ENCODE results near the gene FOXL3.
"Not testable (repeated sequence)": the region's sequence is repeated elsewhere in the genome, so short reads cannot be mapped to it uniquely, and the experiment has no call there.

FOXL3 gene

DNA sequence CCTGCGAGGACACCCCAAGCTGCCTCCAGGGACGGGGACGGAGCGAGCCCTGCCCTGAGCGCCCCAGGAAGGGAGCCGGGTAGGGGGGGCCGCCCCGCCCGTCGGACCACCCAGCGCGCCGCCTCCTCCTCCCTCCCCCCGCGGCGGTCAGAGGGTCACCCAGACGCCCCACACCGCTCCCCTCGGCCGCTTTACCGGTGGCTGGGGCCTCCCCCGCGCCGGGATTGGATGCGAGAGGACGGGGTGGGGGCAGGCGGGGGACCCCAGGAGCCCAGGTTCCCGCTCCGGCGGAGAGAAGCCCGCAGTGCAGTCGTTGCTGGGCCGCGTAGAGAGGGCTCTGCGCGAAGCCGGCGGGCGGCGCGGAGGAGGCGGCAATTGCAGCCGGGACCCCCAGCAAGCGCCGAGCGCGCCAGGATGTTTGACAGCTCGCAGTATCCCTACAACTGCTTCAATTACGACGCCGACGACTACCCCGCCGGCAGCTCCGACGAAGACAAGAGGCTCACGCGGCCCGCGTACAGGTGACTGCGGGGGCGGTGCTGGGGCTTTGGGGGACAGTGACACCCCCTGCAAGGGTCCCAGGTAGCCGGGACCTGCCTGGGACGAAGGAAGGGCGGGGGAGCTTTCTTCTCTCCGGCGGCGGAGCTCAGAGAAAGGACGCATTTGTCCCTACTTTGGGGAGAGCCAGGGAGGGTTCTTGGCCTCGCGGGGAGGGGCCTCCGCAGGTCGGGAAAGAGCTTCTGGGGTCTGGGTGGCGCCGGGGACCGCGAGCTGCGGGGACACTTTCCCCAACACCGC is at the start of gene FOXL3:
FOXL3 (plus strand) TSS at position 415 of the 798 bp plus-strand sequence; CDS start at position 415, 0 bp downstream.
- no peak for DNase-seq

DNA sequence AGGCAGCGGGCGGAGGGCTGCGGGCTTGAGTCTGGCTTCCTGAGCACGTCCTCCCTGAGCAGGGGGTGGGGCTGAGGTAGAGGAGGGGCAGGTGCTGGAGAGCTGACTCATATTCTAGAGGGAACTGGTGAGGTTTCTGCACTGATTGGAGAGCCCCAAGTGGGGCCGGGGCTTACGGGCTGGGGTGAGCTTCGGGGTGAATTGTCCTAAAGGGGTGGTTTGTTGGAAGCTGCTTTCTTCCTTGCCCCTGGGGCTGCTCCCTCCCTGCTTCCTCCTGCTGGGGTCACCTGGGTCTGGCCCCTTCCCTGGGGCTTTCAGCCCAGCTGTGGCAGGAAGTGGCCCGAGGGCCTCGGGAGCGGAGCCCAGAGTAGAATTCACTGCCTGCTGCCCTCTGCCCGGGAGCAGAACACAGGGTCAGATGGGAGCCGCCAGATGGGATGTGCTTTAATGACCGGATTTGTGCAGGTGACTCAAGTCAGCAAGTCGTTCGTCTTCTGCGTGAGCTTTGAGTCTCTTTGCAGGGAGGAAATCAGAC is 49.0 kb upstream of the FOXL3 start:
- DNase-seq, result no peak

DNA sequence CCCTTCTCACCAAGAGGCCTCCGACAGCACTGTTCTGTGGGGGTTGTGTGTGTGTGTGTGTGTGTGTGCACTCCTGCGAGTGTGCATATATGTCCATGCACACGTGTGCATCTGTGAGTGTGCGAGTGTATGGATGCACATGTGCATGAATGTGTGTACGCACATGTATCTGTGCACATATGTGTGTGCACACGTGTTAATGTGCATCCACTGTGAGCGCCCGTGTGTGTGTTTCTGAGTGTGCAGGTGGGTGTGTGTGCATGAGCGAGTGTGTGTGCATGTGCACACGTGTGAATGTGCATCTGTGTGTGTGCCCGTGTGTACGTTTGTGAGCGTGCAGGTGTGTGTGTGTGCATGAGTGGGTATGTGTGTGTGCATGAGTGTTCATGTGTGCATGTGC is 48.5 kb upstream of the FOXL3 start:
- no peak for DNase-seq

DNA sequence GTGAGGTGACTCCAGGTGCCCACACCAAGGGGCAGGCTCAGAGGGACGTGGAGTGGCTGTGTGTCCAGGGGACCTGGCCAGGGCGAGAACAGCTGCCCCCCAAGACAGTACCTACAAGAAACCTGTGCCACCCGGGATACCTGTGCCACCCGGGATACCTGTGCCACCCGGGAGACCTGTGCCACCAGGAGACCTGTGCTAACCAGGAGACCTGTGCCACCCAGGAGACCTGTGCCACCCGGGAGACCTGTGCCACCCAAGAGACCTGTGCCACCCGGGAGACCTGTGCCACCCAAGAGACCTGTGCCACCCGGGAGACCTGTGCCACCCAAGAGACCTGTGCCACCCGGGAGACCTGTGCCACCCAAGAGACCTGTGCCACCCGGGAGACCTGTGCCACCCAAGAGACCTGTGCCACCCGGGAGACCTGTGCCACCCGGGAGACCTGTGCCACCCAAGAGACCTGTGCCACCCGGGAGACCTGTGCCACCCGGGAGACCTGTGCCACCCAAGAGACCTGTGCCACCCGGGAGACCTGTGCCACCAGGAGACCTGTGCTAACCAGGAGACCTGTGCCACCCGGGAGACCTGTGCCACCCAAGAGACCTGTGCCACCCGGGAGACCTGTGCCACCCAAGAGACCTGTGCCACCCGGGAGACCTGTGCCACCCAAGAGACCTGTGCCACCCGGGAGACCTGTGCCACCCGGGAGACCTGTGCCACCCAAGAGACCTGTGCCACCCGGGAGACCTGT is 47.0 kb upstream of the FOXL3 start:
- DNase-seq, result not testable (repeated sequence)

DNA sequence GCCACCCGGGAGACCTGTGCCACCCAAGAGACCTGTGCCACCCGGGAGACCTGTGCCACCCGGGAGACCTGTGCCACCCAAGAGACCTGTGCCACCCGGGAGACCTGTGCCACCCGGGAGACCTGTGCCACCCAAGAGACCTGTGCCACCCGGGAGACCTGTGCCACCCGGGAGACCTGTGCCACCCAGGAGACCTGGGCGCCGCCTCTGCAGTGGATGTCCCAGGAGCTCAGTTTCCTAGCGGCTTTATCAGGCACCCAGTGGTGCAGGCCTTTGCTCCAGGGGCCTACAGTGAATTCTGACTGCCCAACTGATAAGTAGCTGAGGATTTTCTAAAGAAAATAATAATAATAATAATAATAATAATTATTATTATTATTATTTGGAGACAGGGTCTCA is 46.4 kb upstream of the FOXL3 start:
- not testable (repeated sequence) for DNase-seq

DNA sequence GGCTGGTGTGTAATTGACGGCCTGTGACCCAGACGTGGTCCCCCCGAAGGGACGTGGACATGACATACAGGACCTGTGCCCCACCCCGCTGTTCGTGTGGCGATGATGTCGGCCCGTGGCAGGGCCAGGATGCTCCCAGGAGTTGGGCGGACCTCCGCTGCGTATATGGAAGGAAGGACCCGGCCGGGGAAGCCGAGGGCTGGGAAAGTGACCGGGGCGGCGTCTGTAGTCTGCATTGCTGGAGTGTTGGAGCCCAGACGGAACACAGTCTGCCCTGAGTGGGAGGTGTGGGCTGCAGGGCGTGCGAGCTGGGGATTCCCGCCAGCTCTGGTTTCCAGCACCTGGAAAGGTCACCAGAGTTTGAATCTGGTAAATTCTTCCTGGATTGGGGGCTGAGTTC is 45.0 kb upstream of the FOXL3 start:
- DNase-seq, result no peak

DNA sequence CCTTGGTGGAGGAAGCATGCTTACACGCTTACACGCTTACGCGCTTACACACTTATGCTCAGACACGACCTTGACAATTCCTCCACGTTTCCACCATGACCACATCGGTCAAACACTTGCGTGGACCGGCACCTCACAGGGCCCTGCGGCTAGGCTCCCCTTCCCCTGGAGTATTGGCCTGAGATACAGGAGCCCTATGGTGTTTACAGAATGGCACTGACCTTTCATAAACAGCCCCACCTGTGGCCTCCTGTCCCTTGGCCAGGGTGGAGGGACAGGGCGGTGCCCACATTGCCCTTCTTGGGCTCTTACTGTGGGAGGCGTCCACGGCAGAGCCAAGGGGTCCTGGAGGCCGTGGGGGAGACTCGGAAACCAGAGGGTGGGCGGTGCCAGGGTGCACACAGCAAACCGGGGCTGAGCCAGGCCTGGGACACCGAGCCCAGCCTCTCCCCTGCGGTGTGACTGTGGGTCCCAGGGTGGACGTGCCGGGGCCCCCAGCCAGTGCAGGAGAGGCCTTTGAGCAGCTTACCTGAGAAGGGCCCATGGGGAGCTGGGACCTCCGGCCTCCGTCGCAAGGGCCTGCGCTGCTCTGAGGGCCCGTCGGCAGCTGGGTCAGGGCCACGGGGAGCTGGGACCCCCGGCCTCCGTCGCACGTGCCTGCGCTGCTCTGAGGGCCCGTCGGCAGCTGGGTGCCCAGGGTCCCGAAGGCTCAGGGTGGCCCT is 44.2 kb upstream of the FOXL3 start:
- DNase-seq, result no peak

DNA sequence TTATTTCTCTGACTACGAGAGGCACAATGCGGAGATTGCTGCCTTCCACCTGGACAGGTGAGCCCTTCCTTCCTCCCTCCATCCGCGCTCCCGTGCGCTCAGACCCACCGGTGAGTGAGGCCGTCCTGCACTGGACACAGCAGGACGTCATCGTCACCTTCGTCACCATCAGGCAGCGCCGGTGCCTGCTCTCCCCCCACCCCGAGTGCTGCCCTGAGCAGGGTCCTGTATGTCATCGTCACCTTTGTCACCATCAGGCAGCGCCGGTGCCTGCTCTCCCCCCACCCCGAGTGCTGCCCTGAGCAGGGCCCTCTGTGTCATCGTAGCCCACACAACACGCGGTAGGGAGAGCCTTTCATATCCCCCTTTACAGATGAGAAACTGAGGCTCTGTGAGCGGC is 43.5 kb upstream of the FOXL3 start:
- no peak for DNase-seq

DNA sequence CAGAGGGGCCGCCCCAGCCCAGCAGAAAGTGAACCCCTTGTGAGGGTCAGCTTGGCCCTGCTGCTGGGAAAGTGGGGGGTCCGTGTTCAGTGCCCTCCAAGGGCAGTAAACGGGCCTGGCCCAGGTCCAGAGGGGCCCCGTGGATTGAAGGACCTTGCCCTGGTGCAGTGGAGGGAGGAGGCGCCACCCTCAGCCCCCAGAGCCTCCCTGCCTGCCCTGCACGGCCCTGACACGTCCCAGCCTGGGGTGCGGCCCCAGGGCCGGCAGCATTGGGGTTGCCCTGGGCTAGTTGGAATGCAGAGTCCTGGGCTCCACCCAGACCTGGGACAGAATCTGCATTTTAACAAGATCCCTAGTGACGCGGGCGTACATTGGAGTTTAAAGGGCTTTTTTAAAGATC is 42.8 kb upstream of the FOXL3 start:
- no peak for DNase-seq

DNA sequence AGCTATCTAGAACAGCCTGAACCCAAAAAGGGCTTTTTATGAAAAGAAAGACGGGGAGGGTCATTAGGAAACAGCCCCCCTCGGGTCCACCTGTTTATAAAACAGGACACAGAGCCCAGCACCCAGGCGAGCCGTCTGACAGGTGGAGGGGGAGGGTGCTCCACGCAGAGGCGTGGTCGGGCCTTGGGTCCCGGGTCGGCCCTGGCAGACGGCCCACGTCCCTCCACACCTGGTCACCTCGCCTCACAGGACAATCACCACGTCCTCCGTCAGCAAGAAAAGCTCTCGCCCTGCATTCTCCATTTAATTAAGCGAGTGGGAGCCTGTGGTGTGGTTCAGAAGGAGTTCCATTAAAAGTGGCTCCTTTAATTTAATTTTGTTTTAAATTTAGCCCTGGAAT is 42.3 kb upstream of the FOXL3 start:
- no peak for DNase-seq

DNA sequence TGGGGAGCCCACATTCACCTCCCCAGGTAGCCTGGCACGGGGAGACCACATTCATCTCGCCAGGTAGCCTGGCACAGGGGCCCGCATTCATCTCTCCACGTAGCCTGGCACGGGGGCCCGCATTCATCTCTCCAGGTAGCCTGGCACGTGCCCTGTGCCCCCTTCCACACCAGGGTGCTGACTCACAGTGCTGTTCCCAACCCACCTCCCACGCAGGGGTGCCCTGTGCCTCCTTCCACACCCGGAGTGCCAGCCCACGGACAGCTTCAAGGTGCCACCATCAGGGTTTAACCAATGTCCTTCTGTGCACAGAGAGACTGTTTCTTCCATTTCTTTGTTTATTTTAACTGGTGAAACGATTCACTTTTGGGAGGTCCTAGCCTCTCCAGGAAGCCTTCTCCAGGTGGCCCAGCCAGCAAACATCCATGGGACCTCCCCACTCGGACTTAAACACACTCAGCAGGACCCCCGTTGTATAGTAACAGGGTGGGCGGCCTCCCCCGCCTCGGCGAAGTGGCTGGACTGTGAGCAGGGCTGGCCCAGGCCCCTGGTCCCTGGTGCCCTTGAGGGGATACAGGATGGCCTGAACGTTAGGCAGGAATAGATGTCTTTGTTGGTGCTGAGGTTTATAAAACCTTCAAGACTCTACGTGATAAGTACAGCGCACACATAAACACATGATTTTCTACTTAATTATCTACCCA is 41.1 kb upstream of the FOXL3 start:
- no peak for DNase-seq

DNA sequence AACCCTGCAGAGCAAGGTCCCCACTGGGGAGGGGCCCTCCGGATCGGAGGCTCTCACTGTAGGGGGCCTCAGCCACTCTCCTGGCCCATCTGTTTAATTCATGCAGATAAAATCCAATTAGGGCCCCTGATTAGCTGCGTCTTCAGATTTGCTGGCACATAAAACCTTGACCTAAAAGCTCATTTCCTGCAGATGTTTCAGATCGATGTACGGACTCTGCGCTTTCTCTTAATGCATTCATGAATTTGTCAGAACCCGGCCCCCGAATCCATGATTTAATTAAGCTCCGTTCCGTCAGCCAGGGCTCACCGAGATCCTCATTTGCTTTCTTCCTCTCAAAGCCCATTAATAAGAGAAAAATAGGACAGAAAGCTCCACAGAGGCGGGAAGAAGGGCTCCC is 40.0 kb upstream of the FOXL3 start:
- DNase-seq, result no peak

DNA sequence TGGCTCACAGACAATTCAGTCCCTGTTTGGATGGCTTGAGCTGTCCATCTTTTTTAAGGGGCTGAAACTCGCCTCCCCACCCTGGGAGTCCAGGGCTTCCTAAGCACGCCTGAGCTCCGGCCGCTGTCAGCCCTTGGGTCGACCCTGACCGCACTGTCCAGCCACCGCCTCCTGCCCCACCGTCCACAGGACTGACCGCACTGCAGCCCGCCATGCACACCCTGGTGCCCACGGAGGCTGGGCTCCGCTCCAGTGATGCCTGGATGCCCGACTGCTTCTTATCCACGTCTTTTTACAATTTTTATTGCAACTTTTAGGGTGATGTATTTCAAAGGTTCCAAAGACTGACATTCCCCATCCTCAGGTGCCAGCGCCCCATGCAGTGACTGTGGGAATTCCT is 39.4 kb upstream of the FOXL3 start:
- no peak for DNase-seq

DNA sequence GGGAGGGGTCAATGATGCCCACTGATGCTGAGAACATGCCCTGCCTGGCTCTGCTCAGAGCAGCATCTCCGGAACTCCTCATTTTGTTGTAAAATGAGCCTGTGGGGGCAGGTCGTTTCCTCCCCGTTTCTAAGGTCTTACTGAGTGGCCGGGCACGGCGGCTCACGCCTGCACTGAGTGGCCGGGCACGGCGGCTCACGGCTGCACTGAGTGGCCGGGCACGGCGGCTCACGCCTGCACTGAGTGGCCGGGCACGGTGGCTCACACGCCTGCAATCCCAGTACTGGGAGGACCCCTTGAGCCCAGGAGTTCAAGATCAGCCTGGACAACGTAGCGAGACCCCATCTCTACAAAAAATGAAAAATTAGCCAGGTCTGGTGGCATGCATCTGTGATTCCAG is 39.0 kb upstream of the FOXL3 start:
- DNase-seq, result no peak

DNA sequence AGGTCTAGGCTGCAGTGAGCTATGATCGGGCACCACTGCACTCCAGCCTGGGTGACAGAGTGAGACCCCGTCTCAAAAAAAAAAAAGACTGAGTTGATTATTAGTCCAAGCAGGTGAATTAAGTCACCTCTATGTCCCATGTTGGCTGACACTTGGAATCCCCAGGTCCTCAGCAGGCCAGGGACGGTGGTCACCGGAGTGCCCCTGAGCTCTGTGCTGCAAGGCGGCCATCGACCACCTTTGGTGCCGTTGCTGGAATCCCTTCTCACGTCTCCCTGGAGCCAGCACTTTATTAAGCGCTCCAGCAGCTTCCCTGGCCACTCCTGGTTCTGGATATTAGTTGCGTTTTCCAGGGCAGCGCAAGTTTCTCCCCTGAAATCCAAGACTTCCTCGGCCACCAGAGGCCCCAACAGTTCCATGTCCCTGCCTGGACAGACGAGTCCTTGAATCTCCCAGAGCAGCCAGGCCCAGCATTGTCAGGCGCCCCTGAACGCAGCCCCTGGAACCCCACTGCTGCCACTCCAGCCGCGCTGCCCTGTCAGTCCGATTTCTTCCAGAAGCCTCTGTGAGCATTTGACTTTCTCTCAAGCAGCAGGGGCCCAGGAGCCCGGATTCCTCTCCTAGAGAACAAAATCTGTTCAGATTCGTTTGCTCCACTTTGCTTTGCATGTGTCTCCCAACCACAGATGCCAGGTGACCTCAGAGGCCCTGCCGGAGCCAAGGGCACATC is 38.4 kb upstream of the FOXL3 start:
- DNase-seq, result no peak

DNA sequence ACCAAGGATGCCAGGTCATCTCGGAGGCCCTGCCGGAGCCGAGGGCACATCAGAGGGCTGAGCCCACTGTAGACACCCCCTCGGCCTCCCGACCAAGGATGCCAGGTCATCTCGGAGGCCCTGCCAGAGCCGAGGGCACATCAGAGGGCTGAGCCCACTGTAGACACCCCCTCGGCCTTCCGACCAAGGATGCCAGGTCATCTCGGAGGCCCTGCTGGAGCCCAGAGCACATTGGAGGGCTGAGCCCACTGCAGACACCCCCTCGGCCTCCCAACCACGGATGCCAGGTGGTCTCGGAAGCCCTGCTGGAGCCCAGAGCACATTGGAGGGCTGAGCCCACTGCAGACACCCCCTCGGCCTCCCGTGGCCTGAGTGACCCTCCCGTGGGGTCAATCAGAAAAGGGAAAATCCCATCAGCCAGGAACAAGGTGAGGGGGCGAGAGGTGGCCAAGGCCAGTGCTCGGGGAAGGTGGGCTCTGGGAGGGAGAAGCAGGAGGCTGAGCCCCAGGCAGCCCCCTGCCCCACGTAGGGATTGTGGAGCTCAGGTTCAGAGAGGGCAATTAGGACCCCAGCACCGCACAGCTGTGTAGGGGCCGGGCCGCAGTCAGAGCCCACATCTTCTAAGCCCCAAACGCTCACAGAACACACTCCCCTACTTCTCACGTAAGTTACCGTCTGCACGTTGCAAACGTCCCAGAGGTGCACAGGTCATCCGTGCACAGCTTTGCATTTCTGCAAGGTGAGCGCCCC is 37.6 kb upstream of the FOXL3 start:
- no peak for DNase-seq

DNA sequence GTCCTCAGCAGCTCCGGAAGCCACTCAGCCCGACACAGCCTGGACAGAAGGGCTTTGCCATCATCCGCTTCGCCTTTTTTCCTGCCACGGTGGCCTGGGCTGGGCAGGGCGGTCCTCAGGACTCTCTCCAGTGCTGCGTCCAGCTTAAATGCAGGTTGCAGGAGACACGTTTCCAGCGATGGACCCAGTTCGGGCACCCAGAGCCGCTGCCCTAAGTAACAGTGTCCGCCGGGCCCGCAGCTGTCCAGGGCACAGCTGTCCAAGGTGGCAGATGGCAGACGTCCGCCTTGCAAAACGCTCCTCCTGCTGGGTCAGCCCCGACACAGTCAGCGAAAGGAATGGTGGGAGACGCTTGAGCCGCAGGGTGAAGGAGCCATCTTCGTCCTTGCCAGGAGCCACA is 37.0 kb upstream of the FOXL3 start:
- DNase-seq, result no peak

DNA sequence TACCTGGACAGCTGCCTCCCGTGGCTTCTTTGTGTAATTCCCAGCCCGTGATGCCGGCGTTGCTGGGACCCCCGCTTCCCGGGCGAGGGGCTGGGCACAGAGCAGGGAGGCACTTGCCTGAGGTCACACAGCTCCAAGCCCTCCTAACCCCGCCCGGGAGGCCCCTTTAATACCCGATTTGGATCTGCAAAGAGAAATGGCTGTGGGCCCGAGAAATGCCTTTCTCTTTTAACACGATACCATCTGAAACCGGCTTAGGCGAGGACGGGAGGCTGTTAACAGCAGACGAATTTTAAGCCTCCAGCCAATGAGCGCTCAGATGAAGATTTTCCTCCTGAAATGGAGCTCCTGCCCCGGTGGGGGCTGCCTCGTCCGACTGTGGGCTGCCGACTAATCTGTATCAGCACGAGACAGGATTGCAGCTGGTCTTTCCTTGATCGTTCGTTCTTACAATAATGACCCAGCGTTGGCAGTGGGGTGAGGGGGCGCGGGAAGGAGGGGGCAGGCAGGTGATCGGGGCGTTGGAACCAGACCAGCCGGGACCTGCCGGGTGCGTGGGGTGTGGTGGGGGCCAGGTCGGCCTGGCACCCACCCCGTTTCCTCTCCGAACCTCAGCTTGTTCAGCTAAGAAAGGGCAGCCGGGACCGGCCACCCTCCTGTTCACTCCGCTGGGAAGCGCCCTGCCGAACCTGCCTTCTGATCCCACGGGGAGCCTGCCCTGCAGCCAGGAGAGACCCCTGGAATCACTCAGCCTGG is 36.2 kb upstream of the FOXL3 start:
- no peak for DNase-seq

DNA sequence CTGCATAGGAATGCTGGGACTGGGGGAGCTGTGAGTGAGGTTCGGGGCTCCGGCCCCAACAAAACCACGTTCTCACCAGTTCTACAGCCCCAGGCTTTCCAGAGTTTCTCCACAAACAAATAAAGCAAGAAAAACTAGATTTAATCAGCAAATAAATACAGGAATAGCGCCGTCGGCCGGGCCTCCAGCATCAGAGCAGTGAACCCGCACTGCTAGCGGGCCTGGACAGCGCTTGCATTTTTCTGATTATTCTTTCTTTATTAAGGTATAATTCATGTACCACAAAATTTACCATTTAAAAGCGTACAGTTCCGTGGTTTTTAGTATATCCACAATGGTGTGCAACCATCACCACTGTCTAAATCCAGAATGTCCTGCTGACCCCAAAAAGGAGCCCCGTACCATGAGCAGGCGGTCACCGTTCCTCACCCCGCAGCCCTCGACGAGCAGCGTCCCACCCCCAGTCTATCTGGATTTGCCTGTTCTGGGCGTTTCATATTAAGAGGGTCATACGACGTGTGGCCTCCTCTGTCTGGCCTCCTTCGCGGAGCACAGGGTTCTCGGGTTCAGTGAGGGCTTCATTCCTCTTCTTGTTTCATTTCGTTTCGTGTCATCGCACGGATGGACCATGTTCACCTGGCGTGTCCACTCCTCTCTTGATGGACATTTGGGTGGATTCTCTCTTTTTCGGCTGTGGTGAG is 35.5 kb upstream of the FOXL3 start:
- no peak for DNase-seq

DNA sequence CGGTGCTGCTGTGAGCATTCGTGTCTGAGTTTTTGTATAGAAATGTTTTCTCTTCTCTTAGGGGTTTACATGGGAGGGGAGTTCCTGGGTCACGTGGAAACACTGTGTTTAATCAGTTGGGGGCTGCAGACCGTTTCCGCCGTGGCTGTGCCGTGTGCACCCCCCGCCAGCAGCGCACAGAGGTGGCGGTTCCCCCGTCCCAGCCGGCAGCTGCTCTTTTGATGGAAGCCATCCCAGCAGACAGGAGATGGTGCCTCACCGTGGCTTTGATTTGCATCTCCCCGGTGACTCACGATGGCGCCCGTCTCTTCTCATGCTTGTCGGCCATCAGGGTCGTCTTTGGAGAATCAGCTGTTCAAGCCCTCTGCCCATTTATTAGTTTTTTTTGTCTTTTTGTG is 34.9 kb upstream of the FOXL3 start:
- no peak for DNase-seq

All from activated CD4-positive, CD25-positive, alpha-beta regulatory T cell (primary cell).